H1 (cell line): ENCODE results near the gene NPAT.

Experiments
- GABPA ChIP-seq: IDR thresholded peaks from 2 replicates; pipeline ENCODE4 v1.6.1; 2011; ENCODE audit warnings: mild to moderate bottlenecking, low read length, moderate library complexity, borderline replicate concordance; ENCODE audit not compliant: insufficient read depth
- POLR2A ChIP-seq, 2 experiments: IDR thresholded peaks; 1 replicate in 1 of 2; 2 replicates in 1 of 2; pipeline ENCODE4 v1.6.1; 2011; ENCODE audit warnings: low read depth in 2 of 2, low read length in 2 of 2, mild to moderate bottlenecking in 2 of 2; ENCODE audit errors: control extremely low read depth in 1 of 2

- TF ChIP-seq GABPA (no peak), POLR2A (IDR thresholded peaks at IDR 0.05; ENCODE audit: control extremely low read depth in 1 of 2, low read depth in 2 of 2, low read length in 2 of 2) (no peak)
Observed at GRCh38 chr11:108125096-108125495, 97.3 kb downstream of the NPAT start.
